Mesenchymal stem cell (in vitro differentiated cells and primary cell): ENCODE measurements around the gene PSPH.
A peak's percentile ranks its signal among the peaks of the same experiment; 100 is the strongest.

Experiments used
- DNase-seq: peaks from one replicate; pipeline ENCODE4 v3.0.0-alpha.2; 2013
- H2AFZ ChIP-seq: one replicate; pipeline ENCODE4 v1.6.1; 2013; ENCODE audit warnings: low read depth, mild to moderate bottlenecking, control low read depth, inconsistent platforms, low read length, moderate library complexity
- H2AK5ac ChIP-seq: 2 replicates; pipeline ENCODE4 v1.6.1; 2013; ENCODE audit warnings: low read length, moderate library complexity, mild to moderate bottlenecking, inconsistent platforms; ENCODE audit not compliant: severe bottlenecking
- H2BK120ac ChIP-seq: one replicate; pipeline ENCODE4 v1.6.1; 2013; ENCODE audit warnings: low read depth, mild to moderate bottlenecking, inconsistent platforms, low read length, moderate library complexity
- H2BK12ac ChIP-seq, 2 experiments: one replicate each; pipeline ENCODE4 v1.6.1; 2013; ENCODE audit warnings: inconsistent platforms in 2 of 2, low read length in 2 of 2, mild to moderate bottlenecking in 2 of 2, moderate library complexity in 2 of 2, control low read depth in 1 of 2
- H2BK15ac ChIP-seq: one replicate; pipeline ENCODE4 v1.6.1; 2013; ENCODE audit warnings: mild to moderate bottlenecking, low read depth, inconsistent platforms; ENCODE audit not compliant: poor library complexity, severe bottlenecking
- H2BK5ac ChIP-seq: 2 replicates; pipeline ENCODE4 v1.6.1; 2013; ENCODE audit warnings: low read depth, mild to moderate bottlenecking, low read length, control low read depth, inconsistent platforms; ENCODE audit not compliant: poor library complexity, severe bottlenecking
- H3K14ac ChIP-seq, 2 experiments: one replicate each; pipeline ENCODE4 v1.6.1; 2013; ENCODE audit warnings: inconsistent platforms in 2 of 2, low read length in 2 of 2, control low read depth in 1 of 2, mild to moderate bottlenecking in 1 of 2, moderate library complexity in 1 of 2
- H3K18ac ChIP-seq, 2 experiments: one replicate each; pipeline ENCODE4 v1.6.1; 2013; ENCODE audit warnings: inconsistent platforms in 2 of 2, low read length in 2 of 2, control low read depth in 1 of 2, low read depth in 1 of 2, mild to moderate bottlenecking in 1 of 2
- H3K23ac ChIP-seq, 2 experiments: one replicate each; pipeline ENCODE4 v1.6.1; 2013; ENCODE audit warnings: inconsistent platforms in 2 of 2, low read length in 2 of 2, mild to moderate bottlenecking in 2 of 2, moderate library complexity in 2 of 2, control low read depth in 1 of 2
- H3K27ac ChIP-seq: 2 replicates; pipeline ENCODE4 v1.5.1; 2013; ENCODE audit warnings: mild to moderate bottlenecking, moderate library complexity, low read length, control low read depth, inconsistent platforms; ENCODE audit not compliant: poor library complexity, severe bottlenecking
- H3K27me3 ChIP-seq, 2 experiments: 2 replicates each; pipeline versions ENCODE4 v1.6.1 to v1.7.0; 2013; ENCODE audit warnings: low read length in 2 of 2, mild to moderate bottlenecking in 2 of 2, moderate library complexity in 2 of 2, control low read depth in 1 of 2, inconsistent platforms in 1 of 2; ENCODE audit not compliant: control insufficient read depth in 1 of 2, insufficient read depth in 1 of 2
- H3K36me3 ChIP-seq, 2 experiments: 2 replicates each; pipeline versions ENCODE4 v1.6.1 to v1.7.0; 2013; ENCODE audit warnings: low read length in 2 of 2, control low read depth in 1 of 2, inconsistent platforms in 1 of 2, low read depth in 1 of 2, mild to moderate bottlenecking in 1 of 2; ENCODE audit not compliant: insufficient read depth in 2 of 2, control insufficient read depth in 1 of 2
- H3K4ac ChIP-seq, 2 experiments: one replicate each; pipeline ENCODE4 v1.6.1; 2013; ENCODE audit warnings: inconsistent platforms in 2 of 2, low read length in 2 of 2, mild to moderate bottlenecking in 2 of 2, moderate library complexity in 2 of 2, control low read depth in 1 of 2, low read depth in 1 of 2
- H3K4me1 ChIP-seq: 2 replicates; pipeline ENCODE4 v1.6.1; 2013; ENCODE audit warnings: low read depth, low read length, control low read depth; ENCODE audit not compliant: control insufficient read depth, insufficient read depth
- H3K4me2 ChIP-seq: 2 replicates; pipeline ENCODE4 v1.6.1; 2013; ENCODE audit warnings: low read length, mild to moderate bottlenecking, inconsistent platforms; ENCODE audit not compliant: poor library complexity, severe bottlenecking
- H3K4me3 ChIP-seq, 2 experiments: 2 replicates each; pipeline versions ENCODE4 v1.5.1 to v1.7.0; 2013; ENCODE audit warnings: low read length in 2 of 2, mild to moderate bottlenecking in 2 of 2, control low read depth in 1 of 2, low read depth in 1 of 2; ENCODE audit not compliant: insufficient read depth in 1 of 2
- H3K79me1 ChIP-seq: replicated peaks from 2 replicates; pipeline ENCODE4 v1.6.1; 2013; ENCODE audit warnings: mild to moderate bottlenecking, control low read depth, low read length, inconsistent platforms; ENCODE audit not compliant: poor library complexity, severe bottlenecking
- H3K9ac ChIP-seq: 2 replicates; pipeline ENCODE4 v1.7.0; 2013; ENCODE audit warnings: mild to moderate bottlenecking, low read length, moderate library complexity
- H3K9me3 ChIP-seq: 2 replicates; pipeline ENCODE4 v1.7.0; 2013; ENCODE audit warnings: mild to moderate bottlenecking, low read length; ENCODE audit not compliant: control insufficient read depth
- H4K8ac ChIP-seq: one replicate; pipeline ENCODE4 v1.6.1; 2013; ENCODE audit warnings: inconsistent platforms, mild to moderate bottlenecking, low read length, moderate library complexity
- H4K91ac ChIP-seq: one replicate; pipeline ENCODE4 v1.6.1; 2013; ENCODE audit warnings: mild to moderate bottlenecking, low read length, inconsistent platforms
- WGBS: methylation state at CpG from one replicate; pipeline ENCODE4 v1.1.7; 2013; ENCODE audit warnings: mixed read lengths; 5-methylcytosine and 5-hydroxymethylcytosine counted together

Gene PSPH

DNA sequence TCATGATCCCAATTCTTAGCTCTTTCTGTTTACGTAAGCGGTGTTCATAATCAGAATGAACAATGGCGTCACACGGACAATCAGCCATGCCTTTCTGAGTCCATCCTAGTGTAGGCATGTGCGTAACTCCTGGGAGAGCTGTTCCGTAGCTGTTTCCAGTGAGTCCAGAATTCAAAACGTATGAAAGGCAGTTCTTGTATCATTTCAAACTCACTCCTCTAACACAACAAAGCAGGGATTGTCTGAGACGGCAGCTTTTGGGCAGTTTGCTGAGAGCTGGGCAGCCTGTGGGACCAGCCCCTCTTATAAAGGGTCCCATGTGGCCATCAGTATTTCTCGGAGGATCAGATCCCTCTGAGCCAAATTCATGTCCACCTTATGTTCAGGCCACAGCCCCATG is 43.4 kb downstream of the PSPH start:
- Histone ChIP-seq H2BK12ac (no peak overlapping the region), H3K4me1 (peaks cover 10% of the 10 kb centered on the region), H3K79me1 (no peaks in the 10 kb centered on the region), H2BK15ac (no peak overlapping the region), H3K36me3 (peaks cover 4 to 5% of the 10 kb centered on the region in 2 experiments), H3K27me3 (no peaks in the 10 kb centered on the region), H4K91ac (no peak overlapping the region), H3K18ac (no peak overlapping the region), H2AK5ac (peak overlapping the region; percentile 77), H2AFZ (no peak overlapping the region), H4K8ac (no peak overlapping the region), H3K23ac (no peak overlapping the region), H2BK5ac (no peak overlapping the region), H2BK120ac (no peak overlapping the region), H3K4me2 (no peak overlapping the region), H3K14ac (peak overlapping the region in 1 of 2 experiments; percentile 48), H3K9me3 (no peaks in the 10 kb centered on the region), H3K4me3 (no peak overlapping the region), H3K4ac (no peak overlapping the region), H3K9ac (no peak overlapping the region), H3K27ac (no peak overlapping the region)
- no peak for DNase-seq
- 93% methylated on average over 9 of the region's 9 CpGs for WGBS

GRCh38 chr7:56007167-56007652 is 44.0 kb downstream of the PSPH start:
- H3K14ac ChIP-seq, result no peak overlapping the region
- no peak overlapping the region for H3K23ac ChIP-seq
- no peak overlapping the region for H3K18ac ChIP-seq
- H3K27ac ChIP-seq, result no peak overlapping the region
- no peak overlapping the region for H3K4me2 ChIP-seq
- H3K4ac ChIP-seq, result no peak overlapping the region
- H4K91ac ChIP-seq, result no peak overlapping the region
- H3K36me3 ChIP-seq, result peaks cover 4 to 5% of the 10 kb centered on the region in 2 experiments
- no peak overlapping the region for H4K8ac ChIP-seq
- H3K27me3 ChIP-seq, result no peaks in the 10 kb centered on the region
- peak; percentile 26 for DNase-seq
- peaks cover 10% of the 10 kb centered on the region for H3K4me1 ChIP-seq
- peak overlapping the region; percentile 56 for H2AK5ac ChIP-seq
- H2BK120ac ChIP-seq, result no peak overlapping the region
- H2BK5ac ChIP-seq, result no peak overlapping the region
- no peaks in the 10 kb centered on the region for H3K79me1 ChIP-seq
- WGBS, result 61% methylated on average over 3 of the region's 4 CpGs
- no peak overlapping the region for H3K4me3 ChIP-seq
- no peak overlapping the region for H3K9ac ChIP-seq
- no peak overlapping the region for H2AFZ ChIP-seq
- no peak overlapping the region for H2BK15ac ChIP-seq
- no peaks in the 10 kb centered on the region for H3K9me3 ChIP-seq
- no peak overlapping the region for H2BK12ac ChIP-seq

GRCh38 chr7:56003749-56004148 is 47.5 kb downstream of the PSPH start:
- 93% methylated on average over 4 of the region's 4 CpGs for WGBS
- Histone ChIP-seq H4K8ac (no peak overlapping the region), H3K9ac (no peak overlapping the region), H3K36me3 (peaks cover 5 to 15% of the 10 kb centered on the region in 2 experiments), H3K4me2 (no peak overlapping the region), H2BK15ac (no peak overlapping the region), H3K27ac (no peak overlapping the region), H2BK5ac (no peak overlapping the region), H2BK120ac (no peak overlapping the region), H3K23ac (no peak overlapping the region), H2AK5ac (no peak overlapping the region), H3K14ac (no peak overlapping the region), H2AFZ (no peak overlapping the region), H3K4me3 (no peak overlapping the region), H3K18ac (no peak overlapping the region), H3K9me3 (no peaks in the 10 kb centered on the region), H3K27me3 (no peaks in the 10 kb centered on the region), H3K4ac (no peak overlapping the region), H3K79me1 (no peaks in the 10 kb centered on the region), H3K4me1 (peaks cover 7% of the 10 kb centered on the region), H4K91ac (no peak overlapping the region), H2BK12ac (no peak overlapping the region)
- DNase-seq, result no peak

GRCh38 chr7:55996856-55997500 is 54.3 kb downstream of the PSPH start:
- Histone ChIP-seq H2BK12ac (no peak overlapping the region), H3K23ac (no peak overlapping the region), H3K4ac (no peak overlapping the region), H3K4me1 (peaks cover 1% of the 10 kb centered on the region), H2BK5ac (no peak overlapping the region), H3K14ac (no peak overlapping the region), H4K91ac (no peak overlapping the region), H3K9ac (no peak overlapping the region), H2AK5ac (no peak overlapping the region), H3K18ac (no peak overlapping the region), H2AFZ (no peak overlapping the region), H3K36me3 (peaks cover 32 to 66% of the 10 kb centered on the region in 2 experiments), H3K27ac (no peak overlapping the region), H2BK120ac (no peak overlapping the region), H3K27me3 (no peaks in the 10 kb centered on the region), H3K4me2 (no peak overlapping the region), H3K9me3 (no peaks in the 10 kb centered on the region), H3K4me3 (no peak overlapping the region), H2BK15ac (no peak overlapping the region), H4K8ac (no peak overlapping the region), H3K79me1 (no peaks in the 10 kb centered on the region)
- WGBS, result 96% methylated on average over 6 of the region's 8 CpGs
- no peak for DNase-seq
